Measurements from ENCODE around the gene DNAJB1.
"Not testable (repeated sequence)": the region's sequence is repeated elsewhere in the genome, so short reads cannot be mapped to it uniquely, and the experiment has no call there.

DNAJB1 gene

DNA sequence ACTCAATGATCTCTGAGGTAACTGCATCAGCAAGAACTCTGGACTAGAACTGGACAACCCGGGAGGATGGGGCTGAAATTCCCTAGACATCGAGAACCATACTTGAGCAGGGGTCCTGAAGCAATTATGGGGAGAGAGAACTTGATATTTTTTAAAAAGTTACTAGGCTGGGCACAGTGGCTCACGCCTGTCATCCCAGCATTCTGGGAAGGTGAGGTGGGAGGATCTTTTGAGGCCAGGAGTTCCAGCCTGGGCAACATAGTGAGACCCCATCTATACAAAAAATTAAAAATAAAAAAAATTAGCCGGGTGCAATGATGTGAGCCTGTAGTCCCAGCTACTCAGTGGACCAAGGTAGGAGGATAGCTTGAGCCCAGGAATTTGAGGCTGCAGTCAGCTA, 2.3 kb upstream of the DNAJB1 start:
- no peak for DNase-seq (ENCODE audit: low read depth in 2 of 2)

DNA sequence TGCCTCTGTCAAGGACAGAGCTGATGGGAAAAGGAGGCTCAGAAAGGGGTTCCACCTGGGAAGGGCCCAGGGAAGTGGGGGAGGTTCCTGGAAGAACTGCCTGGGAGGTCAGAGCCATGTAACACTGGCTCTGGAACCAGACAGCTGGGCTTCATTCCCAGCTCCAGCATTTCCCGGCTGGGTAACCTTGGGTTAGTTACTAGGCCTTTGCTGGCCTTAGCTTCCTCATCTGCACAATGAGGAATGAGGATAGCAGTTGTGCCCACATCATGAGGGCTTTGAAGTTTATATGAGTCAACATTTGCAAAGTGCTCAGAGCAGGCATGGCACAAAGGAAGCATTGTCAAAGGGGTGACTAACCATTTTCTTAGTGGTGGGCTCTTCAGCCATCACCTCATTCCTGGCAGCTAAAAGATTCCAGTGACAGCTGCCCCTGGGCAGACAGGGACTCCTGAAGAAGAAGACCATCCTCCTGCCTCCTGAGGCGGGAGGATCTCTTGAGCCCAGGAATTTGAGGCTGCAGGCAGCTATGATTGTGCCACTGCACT, 1.7 kb upstream of the DNAJB1 start:
- DNase-seq (ENCODE audit: low read depth in 2 of 2), result no peak

DNA sequence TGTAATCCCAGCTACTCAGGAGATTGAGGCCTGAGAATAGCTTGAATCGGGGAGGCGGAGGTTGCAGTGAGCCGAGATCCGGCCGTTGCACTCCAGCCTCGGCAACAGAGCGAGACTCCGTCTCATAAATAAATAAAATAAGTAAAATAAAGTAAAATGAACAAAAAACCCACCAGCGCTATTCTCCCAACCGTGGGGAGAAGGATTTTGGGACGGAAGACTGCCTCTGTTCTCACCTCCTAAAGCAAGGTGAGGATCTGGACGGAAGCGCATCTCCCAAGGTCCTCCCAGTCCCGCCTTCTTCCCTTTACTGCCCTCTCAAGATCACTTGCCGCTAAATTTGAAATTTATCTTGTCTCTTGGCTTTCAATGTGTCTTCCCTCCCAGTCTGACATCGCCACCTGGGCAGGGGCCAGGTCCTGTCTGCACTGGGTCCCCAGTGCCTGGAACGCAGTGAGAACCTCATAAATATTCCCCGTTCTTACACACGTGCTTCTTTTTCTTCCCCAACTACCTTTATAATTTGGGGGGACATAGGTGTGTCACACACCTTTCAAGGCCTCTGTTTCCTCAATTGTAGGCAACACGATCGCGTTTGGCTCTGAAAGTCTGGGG, 1.2 kb upstream of the DNAJB1 start:
- DNase-seq (ENCODE audit: low read depth in 2 of 2), result no peak

DNA sequence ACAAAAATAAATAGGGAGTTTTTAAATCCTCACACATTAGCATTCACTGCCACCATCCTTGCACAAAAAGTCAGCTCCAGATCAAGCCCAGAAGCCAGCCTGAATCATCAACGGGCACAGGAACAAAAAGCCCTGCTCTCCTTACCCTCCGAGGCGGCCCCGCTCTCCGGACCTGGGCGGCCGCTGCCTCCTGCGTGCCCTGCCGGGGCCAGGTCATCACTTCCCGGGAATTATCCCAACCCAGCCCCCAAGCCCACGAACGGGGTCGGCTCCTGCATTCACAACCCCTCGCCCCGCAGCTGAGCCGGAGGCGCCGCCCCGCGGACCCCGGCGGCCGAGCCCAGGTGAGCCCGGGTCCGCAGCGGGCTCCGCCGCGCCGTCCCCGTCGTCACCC, 754 bp downstream of the DNAJB1 start:
- DNase-seq (ENCODE audit: low read depth in 2 of 2), result no peak

DNA sequence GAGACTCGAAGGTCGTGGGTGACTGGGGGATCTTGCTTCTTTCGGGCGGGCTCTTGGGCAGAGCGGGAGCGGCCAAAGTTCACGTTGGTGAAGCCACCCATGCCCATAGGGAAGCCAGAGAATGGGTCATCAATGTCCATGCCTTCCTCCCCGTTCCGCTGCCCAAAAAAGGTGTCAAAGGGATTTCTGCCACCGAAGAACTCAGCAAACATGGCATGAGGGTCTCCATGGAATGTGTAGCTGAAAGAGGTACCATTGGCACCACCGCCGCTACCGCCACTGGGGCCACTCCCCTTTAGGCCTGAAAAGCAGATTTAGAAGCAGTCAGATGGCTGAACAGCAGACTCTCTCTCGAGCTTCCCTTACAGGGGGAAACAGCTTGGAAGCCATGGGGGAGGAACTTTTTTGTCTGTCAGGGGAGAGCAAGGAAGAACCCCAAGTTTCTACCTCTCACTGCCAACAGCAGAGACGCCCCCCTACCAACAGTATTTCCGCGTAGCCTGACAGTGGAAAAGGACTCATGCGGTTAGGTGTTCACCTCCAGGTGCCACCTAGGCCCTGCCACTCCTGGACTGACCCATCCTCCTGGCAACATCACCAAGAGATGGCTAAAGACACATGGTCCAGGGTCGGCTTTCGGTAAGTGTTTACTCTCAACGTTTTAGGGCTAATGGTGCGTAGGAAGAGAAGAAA, 1.3 kb downstream of the DNAJB1 start:
- DNase-seq (ENCODE audit: low read depth in 2 of 2), result no peak

DNA sequence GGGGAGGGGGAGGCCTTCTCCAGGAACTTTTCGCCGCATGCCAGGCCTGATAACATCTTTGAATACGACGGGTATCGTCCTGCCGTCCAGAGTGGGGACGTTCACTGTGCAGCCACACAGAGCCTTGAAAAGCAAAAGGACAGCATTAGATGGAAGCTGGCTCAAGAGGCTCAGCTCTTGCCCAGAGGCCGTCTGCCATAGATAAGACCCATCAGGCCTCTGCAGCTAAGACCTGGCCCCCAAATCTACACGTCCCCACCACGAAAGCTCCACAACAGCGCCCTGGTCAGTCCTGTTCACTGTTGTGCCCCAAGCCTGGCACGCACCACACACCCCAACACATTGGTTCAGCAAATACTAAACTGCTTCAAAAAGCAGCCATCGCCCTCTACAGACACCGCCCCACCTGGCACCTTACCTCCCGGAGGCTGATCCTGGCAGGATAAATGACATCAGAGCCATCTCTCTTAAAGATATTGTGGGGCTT, 2.1 kb downstream of the DNAJB1 start:
- no peak for DNase-seq (ENCODE audit: low read depth in 2 of 2)

DNA sequence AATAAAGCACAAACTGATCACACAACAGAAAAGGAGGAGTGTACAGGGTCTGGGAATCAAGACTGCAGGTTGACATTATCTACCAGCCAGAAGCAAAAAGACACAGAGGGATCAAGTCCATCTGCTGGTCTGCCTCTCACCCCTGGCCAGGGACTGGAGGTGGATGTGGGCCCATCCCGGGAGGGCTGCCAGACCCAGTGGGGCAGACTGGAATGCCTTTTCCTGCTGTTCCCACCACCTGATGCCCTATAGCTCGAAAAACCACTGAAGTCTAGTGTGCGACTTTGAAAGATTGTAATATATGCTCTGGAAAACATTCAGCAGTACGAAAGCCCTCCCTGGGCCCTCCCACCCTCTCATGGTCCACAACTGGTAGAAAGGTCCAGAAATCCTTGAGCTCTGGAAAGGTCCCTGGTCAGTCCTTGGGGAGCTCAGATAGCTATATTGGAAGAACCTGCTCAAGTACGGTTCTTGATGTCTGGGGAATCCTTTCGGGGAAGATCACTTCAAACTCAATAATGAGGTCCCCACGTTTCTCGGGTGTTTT, 2.6 kb downstream of the DNAJB1 start:
- DNase-seq (ENCODE audit: low read depth in 2 of 2), result no peak

DNA sequence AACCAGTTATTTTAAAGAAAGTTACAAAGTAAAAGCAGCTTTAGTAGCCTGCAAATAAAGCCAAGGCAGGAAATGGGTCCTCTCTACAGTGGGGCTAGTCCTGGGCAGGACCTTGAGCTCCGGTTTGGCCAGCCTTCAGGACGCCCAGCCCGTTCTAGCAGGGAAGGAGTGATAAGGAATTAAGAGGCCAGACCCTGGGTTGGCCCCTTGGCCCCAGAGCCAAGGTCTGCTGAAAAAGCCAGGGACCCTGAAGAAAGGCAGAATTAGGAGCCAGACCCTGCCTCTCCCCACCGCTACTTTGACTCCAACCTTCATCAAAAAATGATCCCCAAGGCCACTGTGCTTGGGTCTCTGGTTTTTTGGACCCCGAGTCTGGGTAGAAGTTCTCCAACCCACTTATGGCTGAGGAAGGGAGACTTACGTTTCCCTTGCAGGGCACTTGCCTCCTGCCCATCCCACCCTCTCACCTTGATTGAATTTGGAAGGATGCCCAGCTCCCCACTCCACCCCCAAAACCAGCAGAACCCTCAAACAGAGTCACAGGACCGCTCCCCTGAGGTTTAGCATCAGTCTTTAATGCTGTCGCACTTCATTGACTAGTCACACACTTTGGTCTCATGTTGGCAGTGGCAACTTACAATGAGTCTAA, 3.9 kb downstream of the DNAJB1 start:
- no peak for DNase-seq (ENCODE audit: low read depth in 2 of 2)

DNA sequence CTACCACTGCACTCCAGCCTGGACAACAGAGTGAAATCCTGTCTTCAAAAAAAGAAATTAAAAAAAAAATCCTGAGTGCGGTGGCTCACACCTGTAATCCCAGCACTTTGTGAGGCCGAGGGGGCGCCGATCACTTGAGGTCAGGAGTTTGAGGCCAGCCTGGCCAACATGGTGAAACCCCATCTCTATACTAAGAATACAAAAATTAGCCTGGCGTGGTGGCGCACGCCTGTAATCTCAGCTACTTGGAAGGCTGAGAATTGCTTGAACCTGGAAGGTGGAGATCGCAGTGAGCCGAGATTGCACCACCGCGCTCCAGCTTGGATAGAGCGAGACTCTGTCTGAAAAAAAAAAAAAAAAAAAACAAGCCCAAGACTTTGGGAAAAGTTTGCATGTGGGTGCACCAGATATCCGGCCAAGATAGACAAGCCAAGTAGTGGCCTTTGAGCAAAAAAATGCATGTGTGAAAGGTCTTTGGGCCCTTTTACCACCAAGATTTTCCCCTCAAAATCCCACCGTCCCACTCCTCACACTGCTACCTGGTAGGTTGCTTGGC, 5.7 kb downstream of the DNAJB1 start:
- no peak for DNase-seq (ENCODE audit: low read depth in 2 of 2)

DNA sequence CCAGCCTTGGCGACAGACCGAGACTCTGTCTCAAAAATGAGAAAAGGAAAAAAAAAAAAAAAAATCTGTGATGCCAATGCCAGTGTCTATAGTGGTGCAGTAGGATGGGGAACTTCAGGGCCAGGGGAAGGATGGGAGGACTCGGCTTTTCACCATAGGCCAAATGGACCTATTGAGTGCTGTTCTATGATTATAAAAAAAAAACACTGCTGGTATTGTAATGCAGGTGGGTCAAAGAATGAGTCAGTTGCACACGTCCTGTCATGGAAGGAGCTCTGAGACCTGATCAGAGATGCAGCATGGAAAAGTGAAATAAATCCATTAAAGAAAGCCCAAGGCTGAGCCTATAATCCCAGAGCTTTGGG, 7.0 kb downstream of the DNAJB1 start:
- DNase-seq (ENCODE audit: low read depth in 2 of 2), result no peak

DNA sequence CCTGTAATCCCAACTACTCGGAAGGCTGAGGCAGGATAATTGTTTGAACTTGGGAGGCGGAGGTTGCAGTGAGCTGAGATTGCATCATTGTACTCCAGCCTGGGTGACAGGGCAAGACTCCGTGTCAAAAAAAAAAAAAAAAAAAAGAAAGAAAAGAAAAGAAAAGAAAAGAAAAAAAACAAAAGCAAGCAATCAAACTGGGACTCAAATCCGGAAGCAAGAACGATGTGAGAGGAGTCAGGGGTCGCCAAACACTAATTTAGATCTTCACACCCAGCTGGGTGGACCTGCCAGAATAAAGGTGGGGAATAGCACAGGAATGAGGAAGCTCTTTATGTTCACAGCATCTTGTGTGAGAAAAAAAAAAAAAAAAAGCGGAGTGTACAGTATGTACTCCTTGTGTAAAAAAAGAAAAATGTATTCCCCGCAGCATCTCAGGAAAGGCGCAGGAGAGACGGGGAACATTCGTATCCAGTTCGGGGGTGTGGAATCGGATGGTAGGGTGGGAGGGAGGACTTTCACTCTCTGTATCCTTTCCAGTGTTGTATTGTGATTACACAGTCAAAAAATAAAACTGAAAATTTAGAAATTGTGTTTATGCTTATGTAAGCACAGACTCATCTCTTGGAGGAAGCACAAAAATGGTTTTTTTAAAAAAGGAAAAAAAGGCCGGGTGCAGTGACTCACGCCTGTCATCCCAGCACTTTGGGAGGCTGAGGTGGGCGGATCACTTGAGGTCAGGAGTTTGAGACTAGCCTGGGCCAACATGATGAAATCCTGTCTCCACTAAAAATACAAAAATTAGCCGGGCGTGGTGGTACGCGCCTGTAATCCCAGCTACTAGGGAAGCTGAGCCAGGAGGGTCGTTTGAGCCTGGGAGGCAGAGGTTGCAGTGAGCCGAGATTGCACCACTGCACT, 7.6 kb downstream of the DNAJB1 start:
- no peak for DNase-seq (ENCODE audit: low read depth in 2 of 2)

DNA sequence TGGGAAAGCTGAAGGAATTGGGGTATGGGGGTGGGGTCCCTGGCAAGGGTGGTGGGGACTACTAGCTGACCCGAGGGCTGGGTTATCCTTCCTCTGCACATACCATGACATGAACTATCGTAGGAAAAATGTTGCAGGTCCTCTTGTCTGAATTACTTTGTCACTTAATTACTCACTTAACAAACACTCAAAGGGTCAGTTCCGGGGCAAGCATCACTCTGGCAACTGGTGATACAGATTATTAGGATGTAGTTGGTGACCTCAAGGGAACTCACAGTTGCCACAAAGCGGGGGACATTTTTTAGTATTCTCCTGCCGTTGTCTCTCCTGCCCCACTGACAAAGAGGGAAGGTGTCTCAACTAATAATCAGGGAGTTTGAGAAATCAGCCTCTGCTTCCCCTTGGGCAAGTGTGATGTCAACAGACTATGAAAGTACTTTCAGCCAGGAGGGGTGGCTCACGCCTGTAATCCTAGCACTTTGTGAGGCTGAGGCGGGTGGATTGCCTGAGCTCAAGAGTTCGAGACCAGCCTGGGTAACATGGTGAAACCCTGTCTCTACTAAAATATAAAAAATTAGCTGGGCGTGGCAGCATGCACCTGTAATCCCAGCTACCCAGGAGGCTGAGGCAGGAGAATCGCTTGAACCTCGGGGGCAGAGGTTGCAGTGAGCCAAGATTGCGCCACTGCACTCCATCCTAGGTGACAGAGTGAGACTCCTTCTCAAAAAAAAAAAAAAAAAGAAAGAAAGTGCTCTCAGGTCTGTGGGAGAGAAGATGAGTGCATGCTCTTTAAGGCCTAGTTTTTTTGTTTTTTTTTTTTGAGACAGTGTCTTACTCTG, 10.3 kb downstream of the DNAJB1 start:
- DNase-seq (ENCODE audit: low read depth in 2 of 2), result no peak

DNA sequence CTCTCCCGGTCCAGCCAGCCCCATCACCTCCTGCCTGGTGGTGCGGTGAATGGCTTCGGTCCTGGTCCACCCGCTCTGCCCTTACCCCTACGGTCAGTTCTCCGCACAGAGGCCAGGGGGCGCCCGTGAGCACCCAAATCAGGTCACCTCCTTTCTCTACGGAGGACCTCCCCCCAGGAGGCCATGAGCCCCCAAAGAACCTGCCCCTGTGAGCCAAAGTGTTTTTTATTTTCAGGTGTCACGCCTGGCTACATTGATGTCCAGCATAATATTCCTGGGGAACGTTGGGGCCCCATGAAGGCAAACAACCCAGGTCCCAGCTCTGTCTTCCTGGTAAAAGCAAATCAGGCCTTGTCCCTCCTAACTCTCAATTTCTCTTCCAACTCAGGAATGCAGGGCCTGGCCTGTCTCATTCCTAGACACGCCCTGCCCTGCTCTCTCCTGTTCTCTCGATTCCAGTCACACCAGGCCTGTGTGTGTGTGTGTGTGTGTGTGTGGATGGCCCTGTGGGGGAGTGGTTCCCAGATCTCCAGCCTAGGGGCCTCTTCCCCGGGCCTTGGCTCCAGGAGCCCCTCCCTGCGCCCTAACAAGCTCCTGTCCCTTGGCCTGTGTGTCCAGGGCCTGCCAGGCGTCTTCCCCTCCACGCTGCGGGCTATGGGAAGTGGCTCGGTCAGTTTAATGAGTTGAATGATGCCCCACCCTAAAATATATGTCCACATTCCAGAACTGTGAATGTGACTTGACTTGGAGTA, 12.5 kb downstream of the DNAJB1 start:
- peak; percentile 59 for DNase-seq (ENCODE audit: low read depth in 2 of 2)

DNA sequence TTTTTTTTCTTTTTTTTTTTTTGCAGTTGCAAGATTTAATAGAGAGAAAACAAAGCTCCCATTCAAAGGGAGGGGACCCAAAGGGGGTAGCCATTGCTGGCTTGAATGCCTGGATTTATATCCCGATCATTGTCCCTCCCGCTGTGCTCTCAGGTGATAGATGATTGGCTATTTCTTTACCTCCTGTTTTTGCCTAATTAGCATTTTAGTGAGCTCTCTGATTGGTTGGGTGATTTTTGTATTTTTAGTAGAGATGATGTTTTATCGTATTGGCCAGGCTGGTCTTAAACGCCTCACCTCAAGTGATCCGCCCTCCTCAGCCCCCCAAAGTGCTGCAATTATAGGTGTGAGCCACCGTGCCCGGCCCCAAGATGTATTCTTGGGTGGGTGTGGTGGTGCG, 13.6 kb downstream of the DNAJB1 start:
- not testable (repeated sequence) for DNase-seq (ENCODE audit: low read depth in 2 of 2)

DNA sequence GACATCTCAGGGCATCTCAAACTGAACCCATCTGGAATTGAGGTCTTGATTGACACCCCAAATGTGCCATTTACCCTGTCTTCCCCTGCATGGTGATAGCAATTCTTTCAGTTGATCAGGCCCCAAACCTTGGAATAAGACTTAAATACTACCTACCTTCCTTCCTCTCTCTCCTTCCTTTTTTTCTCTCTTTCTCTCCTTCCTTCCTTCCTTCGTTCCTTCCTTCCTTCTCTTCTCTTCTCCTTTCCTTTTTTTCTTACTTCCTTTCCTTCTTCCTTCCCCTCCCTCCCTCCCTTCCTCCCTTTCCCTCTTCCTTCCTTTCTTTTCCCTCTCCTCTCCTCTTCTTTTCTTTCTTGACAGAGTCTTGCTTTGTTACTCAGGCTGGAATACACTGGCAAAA, 14.9 kb downstream of the DNAJB1 start:
- DNase-seq (ENCODE audit: low read depth in 2 of 2), result no peak

DNA sequence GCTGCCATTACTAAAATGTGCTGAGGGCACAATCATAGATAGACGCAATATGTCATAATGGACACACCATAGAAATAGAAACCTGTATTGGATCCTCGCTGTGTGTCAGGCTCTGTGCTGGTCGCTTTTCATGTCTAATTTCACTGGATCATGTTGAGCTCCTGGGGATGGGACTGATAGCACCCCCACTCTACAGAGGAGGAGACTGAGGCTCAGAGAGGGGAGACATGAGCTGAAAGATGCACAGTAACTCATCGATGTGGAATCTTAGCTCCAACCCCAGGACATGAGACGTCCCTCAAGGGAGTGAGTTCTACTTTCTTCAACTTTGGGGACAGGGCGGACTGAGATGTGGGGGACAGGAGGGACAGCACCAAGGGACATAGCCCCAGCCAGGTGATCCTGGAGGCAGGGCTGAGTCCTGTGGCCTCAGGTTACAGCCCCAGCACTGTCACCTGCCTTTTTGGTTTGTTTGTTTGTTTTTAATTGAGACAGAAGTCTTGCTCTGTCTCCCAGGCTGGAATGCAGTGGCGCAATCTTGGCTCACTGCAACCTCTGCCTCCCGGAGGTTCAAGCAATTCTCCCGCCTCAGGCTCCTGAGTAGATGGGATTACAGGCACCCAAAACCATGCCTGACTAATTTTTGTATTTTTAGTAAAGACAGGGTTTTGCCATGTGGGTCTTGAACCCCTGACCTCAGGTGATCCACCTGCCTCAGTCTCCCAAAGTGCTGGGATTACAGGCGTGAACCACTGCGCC, 15.7 kb downstream of the DNAJB1 start:
- no peak for DNase-seq (ENCODE audit: low read depth in 2 of 2)

DNA sequence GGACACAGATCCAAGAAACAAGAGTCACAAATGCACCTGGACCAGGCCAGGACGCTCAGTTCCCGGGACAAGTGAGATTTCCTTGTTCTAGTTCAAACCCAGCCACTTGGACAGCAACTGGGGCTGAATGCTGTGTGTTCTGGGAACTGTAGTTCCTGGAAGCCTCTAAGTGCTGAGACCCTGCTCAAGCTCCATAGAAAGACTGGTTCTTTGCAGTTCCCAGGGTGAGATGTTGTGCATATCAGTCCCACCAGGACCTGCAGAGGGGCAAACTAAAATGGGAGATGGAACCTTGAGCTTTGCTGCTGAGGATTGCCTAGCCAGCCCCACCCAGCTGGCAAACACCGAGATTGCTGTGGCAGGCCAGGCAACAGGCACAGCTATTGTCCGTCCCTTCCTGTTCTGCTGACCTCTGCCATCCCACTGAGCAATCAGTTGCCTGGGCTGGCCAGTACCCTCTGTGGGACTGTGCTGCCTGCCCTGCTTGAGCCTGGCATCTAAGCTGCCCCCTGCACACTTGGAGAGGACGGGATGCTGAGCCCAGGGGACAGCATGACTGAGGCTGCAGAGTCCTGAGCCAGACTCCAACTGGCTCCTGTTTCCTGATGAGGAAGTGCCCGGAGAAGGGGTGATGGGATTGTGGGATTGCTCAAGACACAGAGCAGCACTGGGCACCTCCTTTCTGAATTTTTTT, 20.8 kb downstream of the DNAJB1 start:
- no peak for DNase-seq (ENCODE audit: low read depth in 2 of 2)

DNA sequence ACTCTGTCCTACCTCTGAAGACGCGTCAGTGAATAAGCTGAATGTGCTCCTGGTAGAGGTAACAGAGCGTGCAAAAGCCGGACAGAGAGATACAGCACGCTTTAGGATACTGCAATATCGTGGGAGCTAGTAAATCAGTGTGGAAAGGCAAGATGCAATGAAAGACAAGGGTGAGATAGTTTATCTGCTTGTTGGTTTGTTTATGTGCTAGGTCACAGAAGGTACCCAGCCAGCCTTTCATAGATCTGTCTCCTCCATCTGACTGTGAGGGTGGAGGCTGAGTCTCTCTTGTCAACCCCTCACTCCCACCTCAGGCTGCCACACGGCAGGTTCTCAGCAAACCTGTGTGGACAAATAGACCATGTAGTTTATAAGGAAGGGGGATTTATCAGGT, 21.4 kb downstream of the DNAJB1 start:
- DNase-seq (ENCODE audit: low read depth in 2 of 2), result no peak
